Prostate gland (tissue), 2 donors: ENCODE measurements around the gene RIMBP2. TPM values are rescaled to one million over a fixed set of nuclear protein-coding genes. Genes with fewer than 3 reads are reported as not detected.
"Not testable (repeated sequence)": the region's sequence is repeated elsewhere in the genome, so short reads cannot be mapped to it uniquely, and the experiment has no call there.

Experiments
- DNase-seq: peaks from one replicate; pipeline ENCODE4 v3.0.0-alpha.2; 2019; ENCODE audit warnings: low spot score
- H3K27ac ChIP-seq, 2 donors: fragments of 200-600 bp; sonication (generic); 2 replicates each; pipeline ENCODE4 v1.5.1; 2017 to 2019
- H3K27me3 ChIP-seq: fragments of 200-600 bp; sonication (generic); replicated peaks from 2 replicates; pipeline ENCODE4 v1.5.1; 2019; ENCODE audit not compliant: insufficient read depth
- H3K36me3 ChIP-seq, 2 donors: fragments of 200-600 bp; sonication (generic); 1 replicate in 1 of 2; 2 replicates in 1 of 2; pipeline versions ENCODE4 v1.5.1 to v1.8.1; 2017 to 2019
- H3K4me1 ChIP-seq: fragments of 200-600 bp; sonication (generic); replicated peaks from 2 replicates; pipeline ENCODE4 v1.5.1; 2019
- H3K4me3 ChIP-seq, 2 donors: fragments of 200-600 bp; sonication (generic); 2 replicates each; pipeline ENCODE4 v1.5.1; 2017 to 2019
- H3K9me3 ChIP-seq: fragments of 200-600 bp; sonication (generic); 2 replicates; pipeline ENCODE4 v1.5.1; 2017
- CTCF ChIP-seq, 4 experiments: fragments of 200-600 bp in 2 of 4; fragments of 450-650 bp in 2 of 4; sonication (generic) in 2 of 4; IDR thresholded peaks; 1 replicate in 3 of 4; 2 replicates in 1 of 4; pipeline ENCODE4 v1.5.1; 2016 to 2019; ENCODE audit warnings: antibody characterized with exemption in 4 of 4, mild to moderate bottlenecking in 2 of 4, moderate library complexity in 2 of 4
- POLR2A ChIP-seq: fragments of 450-650 bp; IDR thresholded peaks from one replicate; pipeline ENCODE4 v1.6.1; 2016; ENCODE audit warnings: antibody characterized with exemption, mild to moderate bottlenecking
- POLR2AphosphoS5 ChIP-seq: sonication (generic); formaldehyde crosslinking; IDR thresholded peaks from one replicate; pipeline ENCODE4 v1.6.1; 2017; ENCODE audit warnings: antibody characterized with exemption
- WGBS: methylation state at CpG from one replicate; pipeline ENCODE4 v1.1.5; 2018; 5-methylcytosine and 5-hydroxymethylcytosine counted together
- intact Hi-C: fragments of 100-400 bp; cut with DNase I; formaldehyde crosslinking; loops from one replicate; pipeline ENCODE4 v1.14.2; 2022
- total RNA-seq, 2 donors: library from RNA; depleted of rRNA; stranded (reverse); fragments of >200 nt; gene quantifications; one replicate each; pipeline ENCODE4 v1.1.0, GENCODE V29; 2016

Gene RIMBP2
- total RNA-seq, 2 donors from 2014 or later: 0.96 to 7.0 TPM

GRCh38 chr12:130695061-130695460, 21.0 kb downstream of the RIMBP2 start:
- H3K9me3 ChIP-seq: no peaks in the 10 kb centered on the region
- no peak overlapping the region for H3K27ac ChIP-seq
- H3K4me1 ChIP-seq: no peaks in the 10 kb centered on the region
- no peak overlapping the region for H3K4me3 ChIP-seq
- H3K36me3 ChIP-seq: no peaks in the 10 kb centered on the region
- H3K27me3 ChIP-seq: no peaks in the 10 kb centered on the region
- 77% methylated on average over 6 of the region's 6 CpGs for WGBS
- intact Hi-C loops: no loop called here
- TF ChIP-seq CTCF (IDR thresholded peaks at IDR 0.05) (no peak), POLR2A (no peak), POLR2AphosphoS5 (no peak)
- DNase-seq: no peak

- 97% methylated on average over 24 of the region's 24 CpGs for WGBS
- TF ChIP-seq POLR2A (no peak), CTCF (IDR thresholded peaks at IDR 0.05) (no peak), POLR2AphosphoS5 (no peak)
- intact Hi-C loops: no loop called here
- H3K36me3 ChIP-seq: no peaks in the 10 kb centered on the region
- DNase-seq: no peak
- H3K27ac ChIP-seq: no peak overlapping the region
- no peaks in the 10 kb centered on the region for H3K9me3 ChIP-seq
- H3K4me1 ChIP-seq: peaks cover 3% of the 10 kb centered on the region
- no peak overlapping the region for H3K4me3 ChIP-seq
- no peaks in the 10 kb centered on the region for H3K27me3 ChIP-seq
Observed at GRCh38 chr12:130689408-130690405, 26.4 kb downstream of the RIMBP2 start.

- H3K27ac ChIP-seq, H3K36me3 ChIP-seq, intact Hi-C loops, H3K4me3 ChIP-seq, H3K9me3 ChIP-seq, H3K4me1 ChIP-seq, DNase-seq, H3K27me3 ChIP-seq: not testable (repeated sequence)
- WGBS: 91% methylated on average over 16 of the region's 16 CpGs
Observed at GRCh38 chr12:130688999-130689398, 27.1 kb downstream of the RIMBP2 start.

GRCh38 chr12:130687796-130688778, 28.0 kb downstream of the RIMBP2 start:
- WGBS: 90% methylated on average over 20 of the region's 20 CpGs
- no peak overlapping the region for H3K4me3 ChIP-seq
- intact Hi-C loops: no loop called here
- no peaks in the 10 kb centered on the region for H3K36me3 ChIP-seq
- no peaks in the 10 kb centered on the region for H3K9me3 ChIP-seq
- no peak overlapping the region for H3K27ac ChIP-seq
- no peaks in the 10 kb centered on the region for H3K27me3 ChIP-seq
- peaks cover 3% of the 10 kb centered on the region for H3K4me1 ChIP-seq
- DNase-seq: no peak
- no peak for TF ChIP-seq POLR2A
- TF ChIP-seq POLR2AphosphoS5: no peak
- TF ChIP-seq CTCF (IDR thresholded peaks at IDR 0.05): no peak

GRCh38 chr12:130687190-130687589, 28.9 kb downstream of the RIMBP2 start:
- Histone ChIP-seq H3K36me3 (no peaks in the 10 kb centered on the region), H3K27me3 (no peaks in the 10 kb centered on the region), H3K27ac (no peak overlapping the region), H3K9me3 (no peaks in the 10 kb centered on the region), H3K4me1 (peaks cover 3% of the 10 kb centered on the region), H3K4me3 (no peak overlapping the region)
- TF ChIP-seq POLR2A (no peak), POLR2AphosphoS5 (no peak), CTCF (IDR thresholded peaks at IDR 0.05) (no peak)
- 85% methylated on average over 10 of the region's 10 CpGs for WGBS
- intact Hi-C loops: no loop called here
- no peak for DNase-seq
